IMR-90 (cell line): ENCODE data around the gene AMFR. TPM values are rescaled to one million over a fixed set of nuclear protein-coding genes. Genes with fewer than 3 reads are reported as not detected.

ENCODE experiments used
- ATAC-seq: fragments of 200-7000 bp; cut with Tn5 transposase; 2 replicates; pipeline ENCODE4 v1.9.1; 2020; ENCODE audit warnings: low read depth, mild to moderate bottlenecking, moderate library complexity
- BruUV-seq: library from RNA; stranded (reverse); fragments of 400-500 nt; replicated peaks from 2 replicates; lab custom pipeline; 2021; lab: Mats Ljungman, UMichigan
- CTCF ChIA-PET: fragments of 300-600 bp; formaldehyde crosslinking; extraction: SDS; loops from one replicate; lab custom pipeline; 2021; ENCODE audit warnings: antibody characterized with exemption; lab: Yijun Ruan, JAX
- POLR2A ChIA-PET: fragments of 300-600 bp; sonication (Branson Sonifier 250); formaldehyde crosslinking; loops from one replicate; lab custom pipeline; 2022; ENCODE audit warnings: antibody characterized with exemption; ENCODE audit not compliant: unreplicated experiment; lab: Charles Lee
- DNase-seq: peaks from one replicate; pipeline ENCODE4 v3.0.0; 2013
- H2AFZ ChIP-seq: replicated peaks from 2 replicates; pipeline ENCODE3; 2013; ENCODE audit warnings: low read length, mild to moderate bottlenecking; ENCODE audit not compliant: poor library complexity
- H2AK5ac ChIP-seq: 2 replicates; pipeline ENCODE4 v1.6.1; 2013; ENCODE audit warnings: low read depth, low read length, inconsistent platforms
- H2AK9ac ChIP-seq: replicated peaks from 2 replicates; pipeline ENCODE3; 2013; ENCODE audit warnings: mild to moderate bottlenecking, low read depth, low read length, moderate library complexity; ENCODE audit not compliant: poor library complexity
- H2BK120ac ChIP-seq: 2 replicates; pipeline ENCODE4 v1.6.1; 2013; ENCODE audit warnings: low read depth, low read length, inconsistent platforms
- H2BK15ac ChIP-seq: 3 replicates; pipeline ENCODE4 v1.6.1; 2013; ENCODE audit warnings: low read depth, low read length, inconsistent platforms
- H2BK20ac ChIP-seq: 2 replicates; pipeline ENCODE4 v1.6.1; 2013; ENCODE audit warnings: low read depth, mild to moderate bottlenecking, inconsistent platforms, low read length, moderate library complexity
- H2BK5ac ChIP-seq: 2 replicates; pipeline ENCODE4 v1.6.1; 2013; ENCODE audit warnings: mild to moderate bottlenecking, low read depth, low read length, inconsistent platforms; ENCODE audit not compliant: poor library complexity, severe bottlenecking
- H3K14ac ChIP-seq: replicated peaks from 2 replicates; pipeline ENCODE4 v1.6.1; 2013; ENCODE audit warnings: low read depth, low read length, inconsistent platforms
- H3K18ac ChIP-seq: 2 replicates; pipeline ENCODE4 v1.6.1; 2013; ENCODE audit warnings: low read depth, low read length, control low read depth
- H3K23ac ChIP-seq: 2 replicates; pipeline ENCODE4 v1.6.1; 2013; ENCODE audit warnings: low read depth, low read length, inconsistent platforms
- H3K27ac ChIP-seq: 2 replicates; pipeline ENCODE4 v1.5.1; 2013; ENCODE audit warnings: mild to moderate bottlenecking, control low read depth, low read length; ENCODE audit not compliant: insufficient read depth
- H3K27me3 ChIP-seq: 2 replicates; pipeline ENCODE4 v1.6.1; 2013; ENCODE audit warnings: low read length; ENCODE audit not compliant: control insufficient read depth, insufficient read depth
- H3K36me3 ChIP-seq: 2 replicates; pipeline ENCODE4 v1.6.1; 2013; ENCODE audit warnings: low read length, mixed read lengths; ENCODE audit not compliant: control insufficient read depth, insufficient read depth
- H3K4ac ChIP-seq: 2 replicates; pipeline ENCODE4 v1.6.1; 2013; ENCODE audit warnings: low read depth, low read length, inconsistent platforms
- H3K4me1 ChIP-seq: 2 replicates; pipeline ENCODE4 v1.6.1; 2013; ENCODE audit warnings: low read length, mixed read lengths; ENCODE audit not compliant: control insufficient read depth, insufficient read depth
- H3K4me2 ChIP-seq: 2 replicates; pipeline ENCODE4 v1.6.1; 2013; ENCODE audit warnings: low read depth, mild to moderate bottlenecking, control low read depth, low read length, moderate library complexity
- H3K4me3 ChIP-seq: 2 replicates; pipeline ENCODE4 v1.5.1; 2013; ENCODE audit warnings: low read depth, mild to moderate bottlenecking, control low read depth, low read length, moderate library complexity; ENCODE audit not compliant: insufficient read depth
- H3K56ac ChIP-seq: 2 replicates; pipeline ENCODE4 v1.6.1; 2013; ENCODE audit warnings: low read length, inconsistent platforms; ENCODE audit not compliant: insufficient read depth; ENCODE audit errors: extremely low read depth
- H3K79me1 ChIP-seq, 2 experiments: 2 replicates each; pipeline ENCODE4 v1.6.1; 2013; ENCODE audit warnings: low read length in 2 of 2, inconsistent platforms in 1 of 2, low read depth in 1 of 2
- H3K9ac ChIP-seq: 2 replicates; pipeline ENCODE4 v1.6.1; 2013; ENCODE audit warnings: low read depth, low read length, control low read depth
- H3K9me1 ChIP-seq: 2 replicates; pipeline ENCODE4 v1.6.1; 2013; ENCODE audit warnings: low read length, inconsistent platforms; ENCODE audit not compliant: insufficient read depth
- H3K9me3 ChIP-seq: 2 replicates; pipeline ENCODE4 v1.6.1; 2013; ENCODE audit warnings: low read length; ENCODE audit not compliant: control insufficient read depth, insufficient read depth
- H4K20me1 ChIP-seq: 2 replicates; pipeline ENCODE4 v1.6.1; 2013; ENCODE audit warnings: low read length, inconsistent platforms; ENCODE audit not compliant: insufficient read depth
- H4K5ac ChIP-seq: 2 replicates; pipeline ENCODE4 v1.6.1; 2013; ENCODE audit warnings: mild to moderate bottlenecking, low read depth, low read length, control low read depth
- H4K8ac ChIP-seq, 2 experiments: 2 replicates each; pipeline ENCODE4 v1.6.1; 2013; ENCODE audit warnings: low read depth in 2 of 2, low read length in 2 of 2, control low read depth in 1 of 2, inconsistent platforms in 1 of 2
- H4K91ac ChIP-seq: 2 replicates; pipeline ENCODE4 v1.6.1; 2013; ENCODE audit warnings: low read depth, low read length, inconsistent platforms; ENCODE audit not compliant: insufficient read depth
- BHLHE40 ChIP-seq: fragments of 150-350 bp; IDR thresholded peaks from 2 replicates; pipeline ENCODE4 v1.6.1; 2016; ENCODE audit warnings: mild to moderate bottlenecking, low read depth, low read length
- CHD1 ChIP-seq: IDR thresholded peaks from 2 replicates; pipeline ENCODE4 v1.6.1; 2012; ENCODE audit warnings: low read depth, low read length, improper control_type of control experiment
- MAZ ChIP-seq: IDR thresholded peaks from 2 replicates; pipeline ENCODE4 v1.6.1; 2012; ENCODE audit warnings: low read depth, mild to moderate bottlenecking, low read length, improper control_type of control experiment, moderate library complexity, borderline replicate concordance
- POLR2A ChIP-seq: IDR thresholded peaks from 2 replicates; pipeline ENCODE4 v1.6.1; 2012; ENCODE audit warnings: mild to moderate bottlenecking, low read depth, low read length
- RFX5 ChIP-seq: IDR thresholded peaks from 2 replicates; pipeline ENCODE4 v1.8.0; 2012; ENCODE audit warnings: low read depth, mild to moderate bottlenecking, low read length, moderate library complexity
- SMC3 ChIP-seq: fragments of 150-350 bp; IDR thresholded peaks from 2 replicates; pipeline ENCODE4 v1.6.1; 2016; ENCODE audit warnings: low read depth, mild to moderate bottlenecking, antibody characterized with exemption, low read length, moderate library complexity
- WGBS, 2 experiments: methylation state at CpG; one replicate each; pipeline versions ENCODE4 v1.1.5 to v1.1.7; 2013; ENCODE audit warnings: missing lambda C conversion rate in 2 of 2; ENCODE audit not compliant: insufficient read length in 1 of 2; ENCODE audit errors: extremely low coverage in 2 of 2; 5-methylcytosine and 5-hydroxymethylcytosine counted together
- dilution Hi-C: fragments of 300-500 bp; cut with HindIII; formaldehyde crosslinking; loops from one replicate; pipeline ENCODE4 v1.14.3; 2018; ENCODE audit warnings: low sequenced_read_pairs; ENCODE audit not compliant: unreplicated experiment
- in situ Hi-C: fragments of 300-500 bp; cut with MboI; formaldehyde crosslinking; loops from 3 replicates; pipeline ENCODE4 v1.14.3; 2019; ENCODE audit warnings: low sequenced_read_pairs, inconsistent platforms, mixed read lengths
- intact Hi-C: fragments of 100-400 bp; cut with micrococcal nuclease; formaldehyde crosslinking; loops from 2 replicates; pipeline ENCODE4 v1.10.0; 2022
- polyA plus RNA-seq, 3 experiments: library from polyadenylated mRNA; depleted of rRNA; stranded (reverse); fragments of >200 nt; gene quantifications; 2 replicates each; pipeline ENCODE4 v1.2.3, GENCODE V29; 2012; ENCODE audit warnings: low replicate concordance in 1 of 3
- total RNA-seq: library from RNA; depleted of rRNA; stranded (reverse); fragments of >200 nt; gene quantifications from 2 replicates; pipeline ENCODE4 v1.2.3, GENCODE V29; 2012
- TF ChIP-seq, protein P1 (sequence below): fragments of 150-350 bp; IDR thresholded peaks from 2 replicates; pipeline ENCODE4 v1.6.1; 2016; ENCODE audit warnings: low read depth, mild to moderate bottlenecking, low read length, moderate library complexity, borderline replicate concordance

The AMFR gene
- total and polyA plus RNA-seq, 2 of the 4 experiments (the other 2 are of a cell fraction) = 60.7 to 216 TPM

GRCh38 chr16:56327071-56327928 is 98.0 kb downstream of the AMFR start:
- Histone ChIP-seq H3K27me3 (peaks cover 17% of the 10 kb centered on the region), H2BK15ac (no peak overlapping the region), H3K27ac (no peak overlapping the region), H3K79me1 (no peaks in the 10 kb centered on the region), H4K8ac (no peak overlapping the region), H3K9me3 (no peaks in the 10 kb centered on the region), H2AFZ (no peak overlapping the region), H4K5ac (no peak overlapping the region), H3K4ac (no peak overlapping the region), H3K4me2 (no peak overlapping the region), H2BK5ac (no peak overlapping the region), H4K91ac (no peak overlapping the region), H2BK20ac (no peak overlapping the region), H3K23ac (no peak overlapping the region), H3K4me1 (no peaks in the 10 kb centered on the region), H3K56ac (no peak overlapping the region), H3K18ac (no peak overlapping the region), H3K36me3 (no peaks in the 10 kb centered on the region), H3K9me1 (no peaks in the 10 kb centered on the region), H2AK5ac (no peak overlapping the region), H4K20me1 (no peaks in the 10 kb centered on the region), H3K9ac (no peak overlapping the region), H2AK9ac (no peak overlapping the region), H2BK120ac (no peak overlapping the region), H3K4me3 (no peak overlapping the region), H3K14ac (no peak overlapping the region)
- dilution Hi-C loops (no loop called here), in situ Hi-C loops (no loop called here), intact Hi-C loops (no loop called here)
- WGBS, 2 experiments = 60% methylated on average over 1 of the region's 18 CpGs; no CpG with 5 or more reads in 1 of the 2 experiments
- no peak for DNase-seq
- BruUV-seq = no TSS peak
- CTCF ChIA-PET = interaction anchor here (1.0 to 2.8 kb wide), 2 partner anchors 9 to 29 kb away, joined by 3 to 9 read pairs; no protein-coding TSS in a partner anchor
- TF ChIP-seq BHLHE40 (no peak), POLR2A (no peak), MAZ (no peak), CHD1 (no peak), SMC3 (no peak), RFX5 (no peak)
- TF ChIP-seq, protein P1, sequence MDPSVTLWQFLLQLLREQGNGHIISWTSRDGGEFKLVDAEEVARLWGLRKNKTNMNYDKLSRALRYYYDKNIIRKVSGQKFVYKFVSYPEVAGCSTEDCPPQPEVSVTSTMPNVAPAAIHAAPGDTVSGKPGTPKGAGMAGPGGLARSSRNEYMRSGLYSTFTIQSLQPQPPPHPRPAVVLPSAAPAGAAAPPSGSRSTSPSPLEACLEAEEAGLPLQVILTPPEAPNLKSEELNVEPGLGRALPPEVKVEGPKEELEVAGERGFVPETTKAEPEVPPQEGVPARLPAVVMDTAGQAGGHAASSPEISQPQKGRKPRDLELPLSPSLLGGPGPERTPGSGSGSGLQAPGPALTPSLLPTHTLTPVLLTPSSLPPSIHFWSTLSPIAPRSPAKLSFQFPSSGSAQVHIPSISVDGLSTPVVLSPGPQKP = no peak
- POLR2A ChIA-PET = no interaction called here
- no peak for ATAC-seq
